A204.1 (cell line): ENCODE measurements around the gene NPY1R.
A peak's percentile ranks its signal among the peaks of the same experiment; 100 is the strongest.

Experiments
- FAIRE-seq: peaks from 2 replicates; lab custom pipeline; 2012; peaks lifted over from hg19 to GRCh38; lab: Jason Lieb, UNC

Gene NPY1R

GRCh38 chr4:163332526-163333406 lies at the start of gene NPY1R:
TSS of gene NPY1R (minus strand) at chr4:163332596. CDS start at chr4:163326554, 6,042 bp downstream.
- FAIRE-seq, result peak; percentile 57

DNA sequence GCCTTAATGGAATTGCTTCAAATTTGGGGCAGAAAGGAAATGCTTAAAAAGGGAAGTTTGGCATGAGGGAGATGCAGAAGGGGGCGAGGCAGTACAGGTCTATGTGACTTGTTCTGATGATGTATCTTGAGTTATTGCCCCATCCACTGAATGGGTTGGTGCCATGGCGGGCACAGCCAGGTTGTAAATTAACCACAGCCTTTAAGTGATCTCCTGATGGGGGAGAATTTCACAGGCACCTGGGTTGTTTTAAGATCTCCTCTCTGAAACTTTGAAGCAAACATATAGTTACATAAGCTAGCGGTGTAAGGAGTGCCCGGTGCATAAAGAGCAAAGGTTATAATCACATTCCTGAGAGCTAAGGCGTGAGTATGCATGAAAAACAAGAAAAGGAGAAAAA lies 48.3 kb upstream of the NPY1R start:
- FAIRE-seq, result no peak

DNA sequence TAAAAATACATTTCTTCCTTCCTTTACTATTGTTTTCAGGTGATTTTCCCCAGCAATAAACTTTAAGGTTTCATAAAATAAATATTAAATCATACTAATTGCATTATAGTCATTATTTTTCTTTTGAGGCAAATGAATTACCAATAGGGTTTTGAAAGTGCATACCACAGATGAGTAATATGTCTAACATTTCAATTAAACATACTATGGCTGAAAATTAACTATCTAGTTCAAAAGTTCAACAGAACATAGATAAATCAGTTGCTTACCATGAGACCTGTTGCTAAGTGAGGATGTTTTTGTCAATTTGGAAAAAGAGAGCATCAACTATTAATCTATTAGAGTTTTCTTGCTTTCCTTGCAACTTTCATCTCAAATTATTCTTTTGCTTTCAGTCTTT lies 46.3 kb upstream of the NPY1R start:
- no peak for FAIRE-seq

DNA sequence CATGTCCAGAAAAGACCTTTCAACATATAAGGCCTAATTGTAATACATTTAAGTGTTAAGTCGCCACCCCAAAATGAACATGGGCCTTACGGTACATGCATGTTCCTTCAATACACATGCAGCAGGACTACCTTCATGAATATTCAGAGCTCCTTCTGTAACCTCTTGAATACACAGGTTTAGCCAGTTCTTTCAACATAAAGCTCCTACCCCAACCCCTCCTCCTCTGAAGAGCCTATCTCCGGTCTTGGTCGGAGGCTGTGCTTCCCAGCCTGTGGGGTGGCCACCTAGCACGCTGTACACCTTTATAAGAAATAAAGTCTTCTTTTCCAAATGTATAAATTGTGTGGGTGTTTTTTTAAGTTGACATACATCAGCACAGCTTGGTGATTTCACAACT lies 39.6 kb upstream of the NPY1R start:
- no peak for FAIRE-seq

- FAIRE-seq, result no peak
Measured at GRCh38 chr4:163367651-163368050, 35.3 kb upstream of the NPY1R start.

DNA sequence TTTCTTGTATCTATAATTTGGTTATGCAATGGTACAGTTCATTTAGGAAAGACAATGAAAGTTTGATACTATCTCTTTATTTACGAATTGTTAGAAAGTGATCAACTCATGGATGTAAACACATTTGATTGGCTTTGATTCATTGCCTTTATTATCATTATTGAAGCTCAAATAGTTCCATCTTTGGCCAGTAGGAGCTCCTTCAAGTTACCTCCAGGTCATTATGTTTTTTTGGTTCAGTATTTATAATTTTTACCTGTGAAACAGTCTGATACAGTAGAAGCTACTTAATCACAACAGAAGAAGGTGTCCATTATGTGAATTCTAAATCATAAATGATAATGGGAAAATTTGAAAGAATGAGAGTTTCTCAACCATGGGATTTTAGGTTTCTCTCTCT lies 23.7 kb upstream of the NPY1R start:
- FAIRE-seq, result no peak

DNA sequence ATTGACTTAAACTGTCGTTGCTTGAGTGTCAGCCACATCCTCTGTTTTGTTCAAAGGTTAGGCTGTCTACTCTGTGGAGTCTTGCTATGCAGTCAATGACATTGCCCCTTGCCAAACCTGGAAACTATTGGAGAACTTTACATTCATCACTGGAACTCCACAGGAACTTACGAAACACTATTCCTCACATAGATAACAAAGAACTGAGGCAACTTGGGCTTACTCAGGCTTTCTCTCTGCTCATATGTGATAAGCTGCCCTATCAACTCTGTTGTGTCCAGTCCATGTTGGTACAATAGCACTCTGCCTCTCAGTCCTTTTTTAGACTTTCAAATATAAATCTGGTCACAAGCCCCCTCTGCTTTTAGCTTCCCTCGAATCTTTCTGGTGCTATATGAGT lies 20.7 kb upstream of the NPY1R start:
- no peak for FAIRE-seq

DNA sequence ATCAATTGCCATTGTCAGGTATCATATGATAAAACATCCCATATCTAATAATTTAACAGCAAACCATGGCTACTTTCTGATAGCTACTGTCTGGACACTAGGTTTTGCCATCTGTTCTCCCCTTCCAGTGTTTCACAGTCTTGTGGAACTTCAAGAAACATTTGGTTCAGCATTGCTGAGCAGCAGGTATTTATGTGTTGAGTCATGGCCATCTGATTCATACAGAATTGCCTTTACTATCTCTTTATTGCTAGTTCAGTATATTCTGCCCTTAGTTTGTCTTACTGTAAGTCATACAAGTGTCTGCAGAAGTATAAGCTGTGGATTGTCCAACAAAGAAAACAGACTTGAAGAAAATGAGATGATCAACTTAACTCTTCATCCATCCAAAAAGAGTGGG lies 18.3 kb upstream of the NPY1R start:
- FAIRE-seq, result no peak

DNA sequence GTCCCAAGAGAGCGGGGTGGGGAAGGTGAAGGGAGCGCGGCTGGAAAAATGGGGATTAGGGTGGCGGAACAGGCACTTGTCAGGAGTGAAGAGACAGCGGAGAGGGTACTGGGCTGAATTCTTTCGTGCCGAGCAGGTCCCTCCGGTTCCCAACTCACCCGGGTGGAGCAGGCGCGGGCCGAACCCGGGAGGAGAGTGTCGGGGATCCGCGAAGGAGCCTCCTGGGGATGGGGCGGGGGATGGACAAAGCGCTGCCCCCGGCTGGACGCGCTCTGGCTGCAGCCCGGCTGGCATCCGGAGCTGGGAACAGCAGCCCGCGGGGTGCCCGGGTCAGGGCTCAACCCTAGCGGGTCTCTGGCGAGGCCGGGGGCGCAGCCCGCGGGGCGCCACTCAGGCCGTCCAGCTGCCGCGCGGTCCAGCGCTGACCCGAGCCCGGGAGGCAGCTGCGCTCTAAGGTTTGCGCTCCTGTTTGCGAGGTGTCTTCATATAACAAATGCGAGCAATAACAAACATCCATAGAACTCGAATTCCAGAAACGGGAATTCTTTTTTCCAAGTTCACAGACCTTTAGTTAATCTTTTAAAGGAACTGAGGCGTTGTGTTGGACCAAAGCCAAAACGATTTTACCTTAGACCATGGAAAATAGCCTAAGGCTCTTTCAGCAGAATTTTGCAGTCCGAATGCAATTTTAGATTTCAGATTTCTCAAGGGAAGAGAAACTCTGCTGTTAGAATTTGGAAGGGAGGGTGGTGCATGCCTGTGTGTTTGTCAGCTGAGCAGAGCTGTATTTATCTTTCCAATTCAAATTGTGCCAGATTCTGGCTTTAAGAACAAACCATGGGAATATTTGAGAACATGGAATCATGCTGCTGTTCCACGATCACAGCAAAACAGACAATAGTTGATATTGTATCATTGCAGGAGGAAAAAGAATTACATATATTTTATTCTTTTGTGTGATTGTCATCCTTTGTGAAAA lies 12.0 kb upstream of the NPY1R start:
- no peak for FAIRE-seq

- FAIRE-seq, result no peak
Measured at GRCh38 chr4:163343604-163344146, 11.3 kb upstream of the NPY1R start, which contains the start of gene NPY5R. TSS of gene NPY5R (plus strand) at chr4:163343892. CDS start at chr4:163350274, 6,382 bp downstream.

- no peak for FAIRE-seq
Measured at GRCh38 chr4:163335384-163335783, 3.0 kb upstream of the NPY1R start.

- no peak for FAIRE-seq
Measured at GRCh38 chr4:163331629-163332376, 593 bp downstream of the NPY1R start.

- no peak for FAIRE-seq
Measured at GRCh38 chr4:163330916-163331628, 1.3 kb downstream of the NPY1R start.

DNA sequence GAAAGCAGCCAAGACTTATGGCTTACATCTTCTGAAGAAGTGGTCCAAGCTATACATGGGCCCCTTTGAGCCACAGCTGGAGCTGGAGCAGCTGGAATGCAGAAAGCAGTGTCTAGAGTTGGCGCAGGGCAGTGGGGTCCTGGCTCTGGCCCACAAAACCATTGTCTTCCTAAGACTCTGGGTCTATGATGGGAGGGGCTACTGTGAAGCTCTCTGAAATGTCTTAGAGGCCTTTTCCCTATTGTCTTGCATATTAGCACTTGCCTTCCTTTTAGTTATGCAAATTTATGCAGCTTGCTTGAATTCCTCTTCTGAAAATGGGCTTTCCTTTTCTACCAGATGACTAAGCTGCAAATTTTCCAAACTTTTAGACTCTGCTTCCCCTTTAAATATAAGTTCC lies 15.3 kb downstream of the NPY1R start:
- FAIRE-seq, result no peak

DNA sequence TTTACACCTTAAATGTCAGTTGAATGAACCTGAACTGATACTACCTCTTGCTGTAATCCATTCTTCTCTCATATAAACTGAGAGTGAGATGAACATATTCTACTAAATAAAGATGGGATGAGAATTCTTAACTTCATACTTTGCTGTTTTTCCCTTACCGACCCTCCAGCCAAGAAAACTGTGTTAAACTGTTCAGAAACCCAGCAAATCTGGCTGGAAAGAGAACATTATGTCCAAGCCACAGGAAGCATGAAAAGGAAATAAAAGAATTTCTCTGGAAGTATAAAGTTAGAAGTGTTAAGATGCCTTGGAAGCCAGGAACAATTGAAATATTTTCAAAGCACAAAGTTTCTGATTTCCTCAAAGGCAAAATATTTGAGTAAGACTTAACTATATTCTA lies 22.9 kb downstream of the NPY1R start:
- FAIRE-seq, result no peak

GRCh38 chr4:163303069-163303468 lies 29.3 kb downstream of the NPY1R start:
- FAIRE-seq, result no peak

GRCh38 chr4:163300445-163300844 lies 32.0 kb downstream of the NPY1R start:
- no peak for FAIRE-seq

DNA sequence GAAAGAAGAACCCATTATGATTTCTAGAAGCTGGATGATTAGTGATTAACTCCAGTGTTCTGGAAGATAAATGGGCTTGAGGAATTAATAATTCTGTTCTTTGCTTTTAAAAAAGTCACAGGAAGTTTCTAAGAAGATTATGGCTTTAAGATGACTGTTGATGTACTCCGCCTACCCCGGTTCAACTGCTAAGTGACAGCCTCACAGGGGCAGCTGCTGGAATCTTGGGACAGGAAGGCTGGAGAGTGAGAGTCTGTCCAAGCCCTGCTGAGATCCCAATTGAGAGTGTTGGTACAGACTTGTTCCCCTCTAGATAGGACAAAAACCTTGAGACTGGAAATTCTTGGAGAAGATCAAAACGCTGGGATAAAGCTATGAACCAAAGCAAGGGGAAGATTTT lies 37.3 kb downstream of the NPY1R start:
- no peak for FAIRE-seq

DNA sequence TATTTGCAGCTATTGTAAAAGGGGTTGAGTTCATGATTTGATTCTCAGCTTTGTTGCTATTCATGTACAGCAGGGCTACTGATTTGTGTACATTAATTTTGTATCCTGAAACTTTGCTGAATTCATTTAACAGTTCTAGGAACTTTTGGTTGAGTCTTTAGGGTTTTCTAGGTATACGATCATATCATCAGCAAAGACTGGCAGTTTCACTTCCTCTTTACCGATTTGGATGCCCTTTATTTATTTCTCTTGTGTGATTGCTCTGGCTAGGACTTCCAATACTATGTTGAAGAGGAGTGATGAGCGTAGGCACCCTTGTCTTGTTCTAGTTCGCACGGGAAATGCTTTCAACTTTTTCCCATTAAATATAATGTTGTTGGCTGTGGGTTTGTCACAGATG lies 48.1 kb downstream of the NPY1R start:
- no peak for FAIRE-seq

DNA sequence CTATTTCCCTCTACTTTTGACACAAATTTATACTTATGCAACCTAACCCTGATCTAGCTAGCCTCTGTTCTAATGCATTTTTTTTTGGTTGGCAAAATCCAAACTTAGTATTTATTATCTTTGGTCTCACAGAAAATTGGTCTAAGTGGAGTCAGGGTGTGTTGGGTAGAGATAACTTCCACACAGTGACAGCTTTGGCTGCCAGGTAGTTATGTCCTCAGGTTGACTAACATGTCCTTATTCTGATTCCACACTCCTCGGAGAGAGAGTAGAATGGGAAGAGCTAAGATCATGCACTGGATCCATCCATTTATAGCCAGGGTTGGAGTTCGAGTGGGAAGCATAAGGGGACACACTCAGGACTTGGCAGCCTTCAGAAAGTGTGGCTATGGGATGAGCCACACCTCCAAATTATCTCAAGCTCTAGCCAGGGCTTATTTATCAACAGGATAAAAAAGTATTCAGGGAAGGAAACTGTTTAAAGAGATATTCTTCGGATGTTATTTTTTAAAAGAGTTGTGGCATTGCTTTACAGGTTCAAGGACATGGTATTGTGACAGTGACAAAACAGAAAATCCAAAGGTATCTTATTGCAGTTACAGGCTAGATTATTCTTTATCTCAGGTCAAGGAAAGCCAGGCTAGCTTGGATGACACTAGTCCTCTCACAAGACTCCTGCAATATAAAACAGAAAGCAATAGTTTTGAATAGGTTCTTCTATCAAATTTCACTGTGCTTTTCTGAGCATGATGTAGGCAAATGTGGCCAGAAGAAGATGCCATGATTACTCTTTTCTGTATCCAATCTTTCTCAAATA lies 51.5 kb downstream of the NPY1R start:
- no peak for FAIRE-seq
